ENCODE data around the gene SLC49A4.

DNA sequence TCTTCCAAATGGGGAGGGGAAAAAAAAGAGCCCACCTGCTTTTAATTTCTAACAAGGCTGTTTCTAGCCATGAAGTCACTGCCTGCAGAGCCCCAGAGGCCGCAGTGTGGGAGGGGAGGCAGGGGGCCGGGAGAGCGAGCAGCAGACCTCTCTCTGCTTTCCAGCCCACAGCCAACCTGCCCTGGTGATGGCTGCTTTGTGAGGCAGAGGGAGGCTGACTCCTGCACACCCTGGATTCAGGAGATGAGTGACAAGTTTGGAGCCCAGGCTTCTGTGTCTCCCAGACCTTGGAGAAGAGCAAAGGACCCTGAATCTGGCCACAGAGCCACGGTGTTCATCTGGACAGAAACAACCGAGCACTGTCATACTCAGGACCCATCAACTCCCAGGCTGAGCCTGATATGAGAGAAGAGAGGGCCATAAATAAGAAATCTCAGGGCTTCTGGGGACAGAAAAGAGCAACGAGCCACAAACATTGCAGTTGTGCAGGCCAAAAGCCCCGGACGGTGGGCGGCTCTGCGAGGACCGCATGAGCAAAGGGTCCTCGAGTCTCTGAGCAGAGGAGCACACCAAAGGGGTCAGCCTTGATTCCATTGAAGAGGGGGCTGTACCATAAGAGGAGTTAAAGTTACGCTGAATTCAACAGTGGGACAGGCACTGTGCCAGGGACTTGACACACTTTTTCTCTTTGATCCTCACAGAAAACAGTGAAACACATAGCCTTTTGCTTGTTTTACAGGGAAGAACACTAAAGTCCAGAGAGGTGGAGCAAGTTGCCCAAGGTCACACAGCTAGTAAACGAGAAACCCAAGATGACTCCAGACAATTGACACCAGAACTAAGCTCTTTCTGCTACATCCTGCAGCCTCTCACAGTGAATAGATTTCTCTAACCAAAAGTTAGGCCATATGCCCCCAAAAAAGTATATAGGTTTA, 135.5 kb downstream of the SLC49A4 start:
- no peak for TF ChIP-seq POLR2A (IDR thresholded peaks at IDR 0.05)
- TF ChIP-seq, protein P1, sequence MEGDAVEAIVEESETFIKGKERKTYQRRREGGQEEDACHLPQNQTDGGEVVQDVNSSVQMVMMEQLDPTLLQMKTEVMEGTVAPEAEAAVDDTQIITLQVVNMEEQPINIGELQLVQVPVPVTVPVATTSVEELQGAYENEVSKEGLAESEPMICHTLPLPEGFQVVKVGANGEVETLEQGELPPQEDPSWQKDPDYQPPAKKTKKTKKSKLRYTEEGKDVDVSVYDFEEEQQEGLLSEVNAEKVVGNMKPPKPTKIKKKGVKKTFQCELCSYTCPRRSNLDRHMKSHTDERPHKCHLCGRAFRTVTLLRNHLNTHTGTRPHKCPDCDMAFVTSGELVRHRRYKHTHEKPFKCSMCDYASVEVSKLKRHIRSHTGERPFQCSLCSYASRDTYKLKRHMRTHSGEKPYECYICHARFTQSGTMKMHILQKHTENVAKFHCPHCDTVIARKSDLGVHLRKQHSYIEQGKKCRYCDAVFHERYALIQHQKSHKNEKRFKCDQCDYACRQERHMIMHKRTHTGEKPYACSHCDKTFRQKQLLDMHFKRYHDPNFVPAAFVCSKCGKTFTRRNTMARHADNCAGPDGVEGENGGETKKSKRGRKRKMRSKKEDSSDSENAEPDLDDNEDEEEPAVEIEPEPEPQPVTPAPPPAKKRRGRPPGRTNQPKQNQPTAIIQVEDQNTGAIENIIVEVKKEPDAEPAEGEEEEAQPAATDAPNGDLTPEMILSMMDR (IDR thresholded peaks at IDR 0.05), result no peak
